DOHH2 (cell line): Measurements from ENCODE around the gene RBP5.

Source experiments
- H3F3A ChIP-seq: fragments of 200-600 bp; sonication (generic), shearing (Covaris generic); 2 replicates; pipeline ENCODE4 v1.6.0; 2016; ENCODE audit warnings: antibody characterized with exemption, mild to moderate bottlenecking; ENCODE audit not compliant: control insufficient read depth, insufficient read depth
- H3K27ac ChIP-seq: fragments of 200-600 bp; sonication (generic); 2 replicates; pipeline ENCODE4 v1.5.1; 2014; ENCODE audit warnings: low read depth, mild to moderate bottlenecking, low read length, moderate library complexity
- H3K27me3 ChIP-seq: fragments of 200-600 bp; sonication (generic); 2 replicates; pipeline ENCODE4 v1.6.1; 2014; ENCODE audit warnings: mild to moderate bottlenecking, low read length, mixed read lengths; ENCODE audit not compliant: control insufficient read depth
- H3K36me3 ChIP-seq: fragments of 200-600 bp; sonication (generic); 2 replicates; pipeline ENCODE4 v1.6.1; 2014; ENCODE audit warnings: mild to moderate bottlenecking, low read length, moderate library complexity, mixed read lengths; ENCODE audit not compliant: control insufficient read depth
- H3K4me1 ChIP-seq: fragments of 200-600 bp; sonication (generic); 2 replicates; pipeline ENCODE4 v1.6.1; 2014; ENCODE audit warnings: mild to moderate bottlenecking, low read length, mixed read lengths; ENCODE audit not compliant: control insufficient read depth
- H3K4me2 ChIP-seq: fragments of 200-600 bp; sonication (generic); 2 replicates; pipeline ENCODE4 v1.6.0; 2014; ENCODE audit warnings: mild to moderate bottlenecking, low read length, moderate library complexity
- H3K4me3 ChIP-seq: fragments of 200-600 bp; sonication (generic); 2 replicates; pipeline ENCODE4 v1.5.1; 2014; ENCODE audit warnings: mild to moderate bottlenecking, low read length, mixed read lengths
- H3K79me2 ChIP-seq: fragments of 200-600 bp; sonication (generic); 2 replicates; pipeline ENCODE4 v1.6.1; 2014; ENCODE audit warnings: mild to moderate bottlenecking, low read length, mixed read lengths; ENCODE audit not compliant: control insufficient read depth
- H3K9me2 ChIP-seq: fragments of 200-600 bp; sonication (generic); replicated peaks from 2 replicates; pipeline ENCODE4 v1.6.1; 2014; ENCODE audit warnings: mild to moderate bottlenecking, low read length, mixed read lengths; ENCODE audit not compliant: control insufficient read depth
- H3K9me3 ChIP-seq: fragments of 200-600 bp; sonication (generic); 2 replicates; pipeline ENCODE4 v1.6.1; 2014; ENCODE audit warnings: antibody characterized with exemption, low read length, mixed read lengths; ENCODE audit not compliant: control insufficient read depth, insufficient read depth
- H4K20me1 ChIP-seq: fragments of 200-600 bp; sonication (generic); 2 replicates; pipeline ENCODE4 v1.6.0; 2014; ENCODE audit warnings: low read depth, mild to moderate bottlenecking, antibody characterized with exemption, low read length, moderate library complexity; ENCODE audit not compliant: control insufficient read depth, insufficient read depth
- EZH2phosphoT487 ChIP-seq: fragments of 200-600 bp; sonication (generic); IDR thresholded peaks from 2 replicates; pipeline ENCODE4 v1.6.1; 2017; ENCODE audit warnings: borderline replicate concordance, mild to moderate bottlenecking, antibody characterized with exemption, low read length, moderate library complexity, mixed read lengths
- TF ChIP-seq, protein P1 (sequence below): fragments of 200-600 bp; sonication (generic); IDR thresholded peaks from one replicate; pipeline ENCODE4 v1.5.1; 2014; ENCODE audit warnings: antibody characterized with exemption, mild to moderate bottlenecking, low read depth, low read length; ENCODE audit not compliant: poor library complexity, severe bottlenecking

Gene RBP5

GRCh38 chr12:7137908-7138307, 9.2 kb upstream of the RBP5 start:
- Histone ChIP-seq H3K27ac (no peak overlapping the region), H3K9me2 (no peaks in the 10 kb centered on the region), H3K4me3 (no peak overlapping the region), H3K4me2 (no peak overlapping the region), H3K27me3 (no peaks in the 10 kb centered on the region), H3K9me3 (no peaks in the 10 kb centered on the region), H3K4me1 (no peaks in the 10 kb centered on the region), H3K36me3 (no peaks in the 10 kb centered on the region), H3F3A (no peaks in the 10 kb centered on the region), H4K20me1 (no peaks in the 10 kb centered on the region), H3K79me2 (no peaks in the 10 kb centered on the region)
- TF ChIP-seq, protein P1, sequence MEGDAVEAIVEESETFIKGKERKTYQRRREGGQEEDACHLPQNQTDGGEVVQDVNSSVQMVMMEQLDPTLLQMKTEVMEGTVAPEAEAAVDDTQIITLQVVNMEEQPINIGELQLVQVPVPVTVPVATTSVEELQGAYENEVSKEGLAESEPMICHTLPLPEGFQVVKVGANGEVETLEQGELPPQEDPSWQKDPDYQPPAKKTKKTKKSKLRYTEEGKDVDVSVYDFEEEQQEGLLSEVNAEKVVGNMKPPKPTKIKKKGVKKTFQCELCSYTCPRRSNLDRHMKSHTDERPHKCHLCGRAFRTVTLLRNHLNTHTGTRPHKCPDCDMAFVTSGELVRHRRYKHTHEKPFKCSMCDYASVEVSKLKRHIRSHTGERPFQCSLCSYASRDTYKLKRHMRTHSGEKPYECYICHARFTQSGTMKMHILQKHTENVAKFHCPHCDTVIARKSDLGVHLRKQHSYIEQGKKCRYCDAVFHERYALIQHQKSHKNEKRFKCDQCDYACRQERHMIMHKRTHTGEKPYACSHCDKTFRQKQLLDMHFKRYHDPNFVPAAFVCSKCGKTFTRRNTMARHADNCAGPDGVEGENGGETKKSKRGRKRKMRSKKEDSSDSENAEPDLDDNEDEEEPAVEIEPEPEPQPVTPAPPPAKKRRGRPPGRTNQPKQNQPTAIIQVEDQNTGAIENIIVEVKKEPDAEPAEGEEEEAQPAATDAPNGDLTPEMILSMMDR: no peak
- no peak for TF ChIP-seq EZH2phosphoT487

DNA sequence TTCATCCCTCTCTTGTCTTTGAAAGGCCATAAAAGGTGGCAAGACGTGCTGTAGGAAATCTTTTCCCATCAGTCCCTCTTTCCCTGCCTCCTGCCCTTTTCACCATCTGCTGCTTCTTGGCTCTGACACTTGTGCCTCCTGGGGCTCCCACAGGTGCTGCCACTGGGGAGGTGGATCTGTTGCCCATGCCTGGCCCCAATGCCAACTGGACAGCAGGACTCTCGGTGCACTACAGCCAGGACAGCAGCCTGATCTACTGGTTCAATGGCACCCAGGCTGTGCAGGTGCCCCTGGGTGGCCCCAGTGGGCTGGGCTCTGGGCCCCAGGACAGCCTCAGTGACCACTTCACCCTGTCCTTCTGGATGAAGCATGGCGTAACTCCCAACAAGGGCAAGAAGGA, 8.0 kb upstream of the RBP5 start:
- H3K4me2 ChIP-seq: no peak overlapping the region
- H3K9me3 ChIP-seq: no peaks in the 10 kb centered on the region
- no peaks in the 10 kb centered on the region for H3F3A ChIP-seq
- H3K4me3 ChIP-seq: no peak overlapping the region
- no peaks in the 10 kb centered on the region for H3K79me2 ChIP-seq
- TF ChIP-seq, protein P1: no peak
- no peak for TF ChIP-seq EZH2phosphoT487
- H3K27ac ChIP-seq: no peak overlapping the region
- H3K36me3 ChIP-seq: no peaks in the 10 kb centered on the region
- H3K9me2 ChIP-seq: no peaks in the 10 kb centered on the region
- no peaks in the 10 kb centered on the region for H4K20me1 ChIP-seq
- H3K27me3 ChIP-seq: peaks cover 10% of the 10 kb centered on the region; the same call in 1 of the 2 replicates
- no peaks in the 10 kb centered on the region for H3K4me1 ChIP-seq

DNA sequence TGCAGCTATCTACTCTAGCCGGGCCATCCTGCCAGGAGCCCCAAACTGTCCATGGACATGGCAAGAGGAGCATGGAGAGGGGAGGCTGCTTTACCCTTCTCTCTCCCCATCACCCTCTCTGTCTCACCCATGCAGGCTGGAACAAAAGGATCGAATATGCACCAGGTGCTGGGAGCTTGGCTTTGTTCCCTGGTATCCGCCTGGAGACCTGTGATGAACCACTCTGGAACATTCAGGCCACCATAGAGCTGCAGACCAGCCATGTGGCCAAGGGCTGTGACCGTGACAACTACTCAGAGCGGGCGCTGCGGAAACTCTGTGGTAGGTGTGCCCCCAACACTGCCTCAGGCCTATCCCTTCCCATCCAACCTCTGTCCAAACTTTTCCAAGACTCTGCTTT, 7.4 kb upstream of the RBP5 start:
- H3K4me2 ChIP-seq: no peak overlapping the region
- H4K20me1 ChIP-seq: no peaks in the 10 kb centered on the region
- H3K27me3 ChIP-seq: peaks cover 16% of the 10 kb centered on the region
- H3F3A ChIP-seq: no peaks in the 10 kb centered on the region
- no peaks in the 10 kb centered on the region for H3K36me3 ChIP-seq
- H3K79me2 ChIP-seq: no peaks in the 10 kb centered on the region
- H3K27ac ChIP-seq: no peak overlapping the region
- H3K4me1 ChIP-seq: peaks cover 2% of the 10 kb centered on the region
- H3K4me3 ChIP-seq: no peak overlapping the region
- H3K9me2 ChIP-seq: no peaks in the 10 kb centered on the region
- TF ChIP-seq, protein P1: no peak
- no peak for TF ChIP-seq EZH2phosphoT487
- H3K9me3 ChIP-seq: no peaks in the 10 kb centered on the region
